ENCODE results near the gene GHR. TPM values are rescaled to one million over a fixed set of nuclear protein-coding genes. Genes with fewer than 3 reads are reported as not detected.

GHR gene
- total and polyA plus RNA-seq, 10 donors = 0.42 to 11.5 (median 5.1) TPM

DNA sequence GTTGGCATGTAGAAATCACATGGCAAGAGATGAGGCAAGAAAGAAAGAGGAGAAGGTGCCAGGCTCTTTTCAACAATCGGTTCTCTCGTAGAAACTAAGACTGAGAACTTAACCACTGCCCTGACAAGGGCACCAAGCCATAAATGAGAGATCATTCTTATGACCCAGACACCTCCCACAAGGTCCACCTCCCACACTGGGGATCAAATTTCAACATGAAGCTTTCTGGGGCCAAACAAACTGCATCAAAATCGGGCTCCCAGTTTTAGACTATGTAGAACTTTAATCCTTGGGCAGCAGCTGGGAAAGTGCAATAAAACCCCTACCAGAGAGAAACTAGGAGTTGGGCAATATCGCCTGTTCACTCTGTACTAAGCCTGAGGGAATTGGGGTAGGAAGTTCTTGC is 183.2 kb downstream of the GHR start:
- no peaks in the 10 kb centered on the region for H3K36me3 ChIP-seq
- WGBS, 5 donors = 81 to 93% (median 84%) methylated on average over 4 of the region's 4 CpGs
- H3K27ac ChIP-seq = no peak overlapping the region
- intact Hi-C loops (cut with DNase I; ENCODE audit: low total_unique reads) = no loop called here
- no peak for DNase-seq
- no peaks in the 10 kb centered on the region for H3K4me1 ChIP-seq
- H3K27me3 ChIP-seq (replicated peaks in 1 of 7) = no peaks in the 10 kb centered on the region
- no peaks in the 10 kb centered on the region for H3K9me3 ChIP-seq
- no peak for TF ChIP-seq CTCF (IDR thresholded peaks at IDR 0.05 in 8 of 11, conservative IDR thresholded peaks at IDR 0.05 in 3 of 11)
- no peak for TF ChIP-seq POLR2AphosphoS5 (IDR thresholded peaks at IDR 0.05)
- TF ChIP-seq POLR2A (IDR thresholded peaks at IDR 0.05) = no peak
- no peak overlapping the region for H3K4me3 ChIP-seq

DNA sequence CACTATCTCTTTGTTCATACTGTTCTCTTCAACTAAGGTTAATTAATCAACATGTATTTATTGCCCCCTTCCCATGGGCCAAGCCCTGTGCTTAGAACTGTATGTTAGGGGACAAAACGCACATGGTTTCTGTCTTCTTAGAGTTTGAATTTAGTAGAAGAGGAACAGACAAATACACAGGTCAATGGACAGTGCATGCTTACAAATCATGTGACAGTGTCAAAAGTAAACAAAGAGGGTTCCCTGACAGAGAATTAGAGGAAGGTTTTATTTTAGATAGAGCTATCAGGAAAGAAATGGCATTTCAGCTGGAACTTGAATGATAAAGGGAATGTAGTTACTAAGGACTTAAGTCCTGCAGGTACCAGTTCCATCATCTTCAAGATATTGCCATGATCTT is 188.2 kb downstream of the GHR start:
- no peaks in the 10 kb centered on the region for H3K27me3 ChIP-seq (replicated peaks in 1 of 7)
- no peak overlapping the region for H3K4me3 ChIP-seq
- H3K9me3 ChIP-seq = no peaks in the 10 kb centered on the region
- no peak for DNase-seq
- no peak overlapping the region for H3K27ac ChIP-seq
- WGBS, 5 donors = 84 to 95% (median 90%) methylated on average over 1 of the region's 1 CpG
- no peaks in the 10 kb centered on the region for H3K36me3 ChIP-seq
- intact Hi-C loops (cut with DNase I; ENCODE audit: low total_unique reads) = no loop called here
- no peak for TF ChIP-seq POLR2AphosphoS5 (IDR thresholded peaks at IDR 0.05)
- no peaks in the 10 kb centered on the region for H3K4me1 ChIP-seq

GRCh38 chr5:42612750-42613366 is 189.6 kb downstream of the GHR start:
- H3K27me3 ChIP-seq (replicated peaks in 1 of 7) = no peaks in the 10 kb centered on the region
- H3K27ac ChIP-seq = no peak overlapping the region
- DNase-seq = no peak
- no peaks in the 10 kb centered on the region for H3K9me3 ChIP-seq
- intact Hi-C loops (cut with DNase I; ENCODE audit: low total_unique reads) = no loop called here
- TF ChIP-seq CTCF (IDR thresholded peaks at IDR 0.05 in 8 of 11, conservative IDR thresholded peaks at IDR 0.05 in 3 of 11) (no peak), POLR2A (IDR thresholded peaks at IDR 0.05) (no peak)
- WGBS, 5 donors = 76 to 89% (median 83%) methylated on average over 3 of the region's 3 CpGs
- H3K4me1 ChIP-seq = no peaks in the 10 kb centered on the region
- no peaks in the 10 kb centered on the region for H3K36me3 ChIP-seq
- H3K4me3 ChIP-seq = no peak overlapping the region

GRCh38 chr5:42614509-42614908 is 191.3 kb downstream of the GHR start:
- Histone ChIP-seq H3K4me1 (no peaks in the 10 kb centered on the region), H3K36me3 (no peaks in the 10 kb centered on the region), H3K27ac (no peak overlapping the region), H3K4me3 (no peak overlapping the region), H3K9me3 (no peaks in the 10 kb centered on the region), H3K27me3 (replicated peaks in 1 of 7) (no peaks in the 10 kb centered on the region)
- DNase-seq = no peak
- TF ChIP-seq POLR2AphosphoS5 (IDR thresholded peaks at IDR 0.05) = no peak
- TF ChIP-seq CTCF (IDR thresholded peaks at IDR 0.05 in 8 of 11, conservative IDR thresholded peaks at IDR 0.05 in 3 of 11) = no peak
- no peak for TF ChIP-seq POLR2A (IDR thresholded peaks at IDR 0.05)
- intact Hi-C loops (cut with DNase I; ENCODE audit: low total_unique reads) = no loop called here

Data from spleen (tissue), 11 donors.